Panc1 (cell line): ENCODE results near the gene KRTAP5-7. TPM values are rescaled to one million over a fixed set of nuclear protein-coding genes. Genes with fewer than 3 reads are reported as not detected.

Experiments
- ATAC-seq: fragments of 200-7000 bp; cut with Tn5 transposase; 2 replicates; pipeline ENCODE4 v1.9.1; 2020; ENCODE audit warnings: mild to moderate bottlenecking, moderate library complexity
- BruUV-seq: library from RNA; stranded (reverse); fragments of 400-500 nt; replicated peaks from 2 replicates; lab custom pipeline; 2021; lab: Mats Ljungman, UMichigan
- CTCF ChIA-PET: fragments of 300-600 bp; sonication (Branson Sonifier 250); formaldehyde crosslinking; loops from one replicate; lab custom pipeline; 2022; ENCODE audit warnings: antibody characterized with exemption; lab: Charles Lee
- POLR2A ChIA-PET: fragments of 300-600 bp; sonication (Branson Sonifier 250); formaldehyde crosslinking; loops from one replicate; lab custom pipeline; 2022; ENCODE audit warnings: antibody characterized with exemption; lab: Charles Lee
- DNase-seq: peaks from one replicate; pipeline ENCODE4 v3.0.0-alpha.2; 2010; ENCODE audit warnings: low read depth, low spot score
- H3K27ac ChIP-seq: 2 replicates; pipeline ENCODE4 v1.5.1; 2011; ENCODE audit warnings: mild to moderate bottlenecking, low read length, inconsistent platforms
- H3K27me3 ChIP-seq: fragments of 200-500 bp; sonication (Bioruptor generic); 2 replicates; pipeline ENCODE4 v1.6.0; 2014; ENCODE audit warnings: low read length, inconsistent platforms; ENCODE audit not compliant: control insufficient read depth, insufficient read depth
- H3K36me3 ChIP-seq: fragments of 200-500 bp; sonication (Bioruptor generic); 2 replicates; pipeline ENCODE4 v1.5.1; 2014; ENCODE audit warnings: inconsistent platforms, mild to moderate bottlenecking, low read length, moderate library complexity; ENCODE audit not compliant: control insufficient read depth, insufficient read depth
- H3K4me1 ChIP-seq: 2 replicates; pipeline ENCODE4 v1.5.1; 2011; ENCODE audit warnings: inconsistent platforms, mild to moderate bottlenecking, low read length, moderate library complexity; ENCODE audit not compliant: control insufficient read depth, insufficient read depth
- H3K4me3 ChIP-seq, 2 experiments: 2 replicates each; pipeline ENCODE4 v1.5.1; 2011 to 2012; ENCODE audit warnings: low read depth in 2 of 2, low read length in 2 of 2, mild to moderate bottlenecking in 2 of 2, inconsistent platforms in 1 of 2, moderate library complexity in 1 of 2
- H3K9me3 ChIP-seq: fragments of 200-500 bp; sonication (Bioruptor generic); 2 replicates; pipeline ENCODE4 v1.5.1; 2014; ENCODE audit warnings: low read depth, mild to moderate bottlenecking, inconsistent platforms, low read length, moderate library complexity; ENCODE audit not compliant: control insufficient read depth, insufficient read depth
- POLR2AphosphoS5 ChIP-seq: IDR thresholded peaks from 2 replicates; pipeline ENCODE4 v1.6.1; 2012; ENCODE audit warnings: mild to moderate bottlenecking, low read depth, low read length, moderate library complexity
- SIN3A ChIP-seq: IDR thresholded peaks from 2 replicates; pipeline ENCODE4 v1.6.1; 2012; ENCODE audit warnings: low read depth, mild to moderate bottlenecking, low read length, moderate library complexity, borderline replicate concordance; ENCODE audit not compliant: insufficient read depth
- TCF7L2 ChIP-seq: IDR thresholded peaks from 2 replicates; pipeline ENCODE4 v1.6.1; 2011; ENCODE audit warnings: mild to moderate bottlenecking, low read depth, low read length, inconsistent platforms
- in situ Hi-C: cut with HindIII; loops from 2 replicates; pipeline ENCODE4 v1.10.0; 2016; ENCODE audit warnings: low sequenced_read_pairs, low pct_unique_long_range_greater_than_20kb
- intact Hi-C: fragments of 100-400 bp; cut with micrococcal nuclease; formaldehyde crosslinking; loops from one replicate; pipeline ENCODE4 v1.10.0; 2022; ENCODE audit not compliant: unreplicated experiment
- total RNA-seq: library from RNA; stranded (reverse); gene quantifications from one replicate; pipeline ENCODE4 v1.2.1, GENCODE V29; 2021; ENCODE audit not compliant: unreplicated experiment
- TF ChIP-seq, protein P1 (sequence below): fragments of 450-650 bp; IDR thresholded peaks from 2 replicates; pipeline ENCODE4 v1.5.1; 2017; ENCODE audit warnings: mild to moderate bottlenecking
- TF ChIP-seq, protein P2 (sequence below), 2 experiments: IDR thresholded peaks; 2 replicates each; pipeline ENCODE4 v1.6.1; 2011 to 2012; ENCODE audit warnings: low read depth in 2 of 2, control low read depth in 1 of 2, low read length in 1 of 2, mild to moderate bottlenecking in 1 of 2, moderate library complexity in 1 of 2; ENCODE audit not compliant: insufficient read depth in 1 of 2

Gene KRTAP5-7
- total RNA-seq, 1 experiment from 2014 or later, result not detected

DNA sequence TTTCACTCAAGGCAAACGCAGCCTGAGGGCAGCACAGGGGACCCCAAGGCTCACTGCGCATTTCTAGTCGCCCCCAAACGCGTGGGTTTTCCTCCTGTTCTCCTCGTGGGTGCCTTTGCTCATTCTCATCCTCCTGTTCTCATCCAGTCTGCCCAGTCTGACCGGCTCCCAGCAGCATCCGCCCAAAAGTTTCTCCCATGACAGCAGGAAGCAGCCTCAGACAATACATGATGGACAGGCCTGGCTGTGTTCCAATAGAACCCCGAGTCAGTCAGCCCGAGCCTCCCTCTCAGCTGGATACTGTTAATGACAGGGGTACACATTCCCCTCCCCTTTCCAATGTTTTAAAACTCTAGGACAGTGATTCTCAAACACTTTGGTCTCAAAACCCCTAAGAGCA lies 22.5 kb upstream of the KRTAP5-7 start:
- no peaks in the 10 kb centered on the region for H3K9me3 ChIP-seq
- no peaks in the 10 kb centered on the region for H3K27me3 ChIP-seq
- no peak overlapping the region for H3K27ac ChIP-seq
- intact Hi-C loops (no loop called here), in situ Hi-C loops (no loop called here)
- no peak for DNase-seq
- ATAC-seq, result no peak
- no TSS peak for BruUV-seq
- H3K36me3 ChIP-seq, result no peaks in the 10 kb centered on the region
- TF ChIP-seq POLR2AphosphoS5, result no peak
- TF ChIP-seq TCF7L2, result no peak
- TF ChIP-seq, protein P1, sequence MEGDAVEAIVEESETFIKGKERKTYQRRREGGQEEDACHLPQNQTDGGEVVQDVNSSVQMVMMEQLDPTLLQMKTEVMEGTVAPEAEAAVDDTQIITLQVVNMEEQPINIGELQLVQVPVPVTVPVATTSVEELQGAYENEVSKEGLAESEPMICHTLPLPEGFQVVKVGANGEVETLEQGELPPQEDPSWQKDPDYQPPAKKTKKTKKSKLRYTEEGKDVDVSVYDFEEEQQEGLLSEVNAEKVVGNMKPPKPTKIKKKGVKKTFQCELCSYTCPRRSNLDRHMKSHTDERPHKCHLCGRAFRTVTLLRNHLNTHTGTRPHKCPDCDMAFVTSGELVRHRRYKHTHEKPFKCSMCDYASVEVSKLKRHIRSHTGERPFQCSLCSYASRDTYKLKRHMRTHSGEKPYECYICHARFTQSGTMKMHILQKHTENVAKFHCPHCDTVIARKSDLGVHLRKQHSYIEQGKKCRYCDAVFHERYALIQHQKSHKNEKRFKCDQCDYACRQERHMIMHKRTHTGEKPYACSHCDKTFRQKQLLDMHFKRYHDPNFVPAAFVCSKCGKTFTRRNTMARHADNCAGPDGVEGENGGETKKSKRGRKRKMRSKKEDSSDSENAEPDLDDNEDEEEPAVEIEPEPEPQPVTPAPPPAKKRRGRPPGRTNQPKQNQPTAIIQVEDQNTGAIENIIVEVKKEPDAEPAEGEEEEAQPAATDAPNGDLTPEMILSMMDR, result no peak
- no peak for TF ChIP-seq SIN3A
- TF ChIP-seq, protein P2, sequence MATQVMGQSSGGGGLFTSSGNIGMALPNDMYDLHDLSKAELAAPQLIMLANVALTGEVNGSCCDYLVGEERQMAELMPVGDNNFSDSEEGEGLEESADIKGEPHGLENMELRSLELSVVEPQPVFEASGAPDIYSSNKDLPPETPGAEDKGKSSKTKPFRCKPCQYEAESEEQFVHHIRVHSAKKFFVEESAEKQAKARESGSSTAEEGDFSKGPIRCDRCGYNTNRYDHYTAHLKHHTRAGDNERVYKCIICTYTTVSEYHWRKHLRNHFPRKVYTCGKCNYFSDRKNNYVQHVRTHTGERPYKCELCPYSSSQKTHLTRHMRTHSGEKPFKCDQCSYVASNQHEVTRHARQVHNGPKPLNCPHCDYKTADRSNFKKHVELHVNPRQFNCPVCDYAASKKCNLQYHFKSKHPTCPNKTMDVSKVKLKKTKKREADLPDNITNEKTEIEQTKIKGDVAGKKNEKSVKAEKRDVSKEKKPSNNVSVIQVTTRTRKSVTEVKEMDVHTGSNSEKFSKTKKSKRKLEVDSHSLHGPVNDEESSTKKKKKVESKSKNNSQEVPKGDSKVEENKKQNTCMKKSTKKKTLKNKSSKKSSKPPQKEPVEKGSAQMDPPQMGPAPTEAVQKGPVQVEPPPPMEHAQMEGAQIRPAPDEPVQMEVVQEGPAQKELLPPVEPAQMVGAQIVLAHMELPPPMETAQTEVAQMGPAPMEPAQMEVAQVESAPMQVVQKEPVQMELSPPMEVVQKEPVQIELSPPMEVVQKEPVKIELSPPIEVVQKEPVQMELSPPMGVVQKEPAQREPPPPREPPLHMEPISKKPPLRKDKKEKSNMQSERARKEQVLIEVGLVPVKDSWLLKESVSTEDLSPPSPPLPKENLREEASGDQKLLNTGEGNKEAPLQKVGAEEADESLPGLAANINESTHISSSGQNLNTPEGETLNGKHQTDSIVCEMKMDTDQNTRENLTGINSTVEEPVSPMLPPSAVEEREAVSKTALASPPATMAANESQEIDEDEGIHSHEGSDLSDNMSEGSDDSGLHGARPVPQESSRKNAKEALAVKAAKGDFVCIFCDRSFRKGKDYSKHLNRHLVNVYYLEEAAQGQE (IDR thresholded peaks at IDR 0.05; ENCODE audit: insufficient read depth in 1 of 2, low read depth in 2 of 2, low read length in 1 of 2), result no peak
- H3K4me1 ChIP-seq, result no peaks in the 10 kb centered on the region
- no peak overlapping the region for H3K4me3 ChIP-seq
- CTCF ChIA-PET, result no interaction called here
- POLR2A ChIA-PET, result no interaction called here

DNA sequence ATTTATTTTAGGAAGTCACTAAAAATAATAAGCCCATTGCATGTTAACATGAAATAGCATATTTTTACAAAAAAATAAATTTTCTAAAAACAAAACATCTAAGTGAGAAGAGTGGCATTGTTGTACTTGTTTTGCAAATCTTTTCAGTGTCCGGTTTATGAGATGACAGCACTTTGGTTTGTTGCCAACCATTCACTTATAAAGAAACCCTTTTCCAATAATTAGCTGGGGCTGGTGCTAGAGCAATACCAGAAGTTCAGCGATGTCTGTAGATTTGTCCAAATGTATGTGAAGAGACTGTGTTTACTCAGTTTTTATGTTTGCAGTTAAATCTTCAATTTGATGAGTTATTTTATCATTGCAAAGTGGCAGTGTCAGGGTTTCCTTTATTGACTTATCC lies 22.1 kb upstream of the KRTAP5-7 start:
- DNase-seq (no peak), ATAC-seq (no peak)
- POLR2A ChIA-PET, result no interaction called here
- Histone ChIP-seq H3K4me3 (no peak overlapping the region), H3K36me3 (no peaks in the 10 kb centered on the region), H3K4me1 (no peaks in the 10 kb centered on the region), H3K27ac (no peak overlapping the region), H3K27me3 (no peaks in the 10 kb centered on the region), H3K9me3 (no peaks in the 10 kb centered on the region)
- TF ChIP-seq TCF7L2 (no peak), SIN3A (no peak), POLR2AphosphoS5 (no peak)
- TF ChIP-seq, protein P1, result no peak
- TF ChIP-seq, protein P2 (IDR thresholded peaks at IDR 0.05; ENCODE audit: insufficient read depth in 1 of 2, low read depth in 2 of 2, low read length in 1 of 2), result no peak
- no TSS peak for BruUV-seq
- in situ Hi-C loops (no loop called here), intact Hi-C loops (no loop called here)
- CTCF ChIA-PET, result no interaction called here
